ENCODE measurements around the gene DAB1.

Gene DAB1

DNA sequence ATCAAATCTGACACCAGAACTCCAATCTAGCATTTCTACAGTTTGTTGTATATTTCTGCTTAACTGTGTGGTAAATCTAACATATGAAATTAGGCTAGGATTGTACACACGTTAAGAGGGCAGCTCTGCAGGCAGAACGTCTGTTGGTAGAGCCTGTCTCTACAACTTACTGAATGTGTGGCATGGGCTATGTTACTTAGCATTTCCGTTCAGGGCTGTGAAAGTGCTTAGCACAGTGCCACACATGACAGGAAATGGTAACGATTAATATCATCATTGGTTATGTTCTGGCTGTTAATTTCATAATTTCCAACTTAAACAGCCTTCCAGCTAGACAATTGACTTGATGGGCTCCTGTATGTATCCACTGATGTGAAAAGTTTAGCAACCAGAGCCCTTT lies 448.4 kb downstream of the DAB1 start:
- no peaks in the 10 kb centered on the region for H3K9me2 ChIP-seq (ENCODE audit: low read depth, low read length)
- H3K9ac ChIP-seq (ENCODE audit: low read length): no peak overlapping the region
- H3K4me2 ChIP-seq (ENCODE audit: low read length): no peak overlapping the region

DNA sequence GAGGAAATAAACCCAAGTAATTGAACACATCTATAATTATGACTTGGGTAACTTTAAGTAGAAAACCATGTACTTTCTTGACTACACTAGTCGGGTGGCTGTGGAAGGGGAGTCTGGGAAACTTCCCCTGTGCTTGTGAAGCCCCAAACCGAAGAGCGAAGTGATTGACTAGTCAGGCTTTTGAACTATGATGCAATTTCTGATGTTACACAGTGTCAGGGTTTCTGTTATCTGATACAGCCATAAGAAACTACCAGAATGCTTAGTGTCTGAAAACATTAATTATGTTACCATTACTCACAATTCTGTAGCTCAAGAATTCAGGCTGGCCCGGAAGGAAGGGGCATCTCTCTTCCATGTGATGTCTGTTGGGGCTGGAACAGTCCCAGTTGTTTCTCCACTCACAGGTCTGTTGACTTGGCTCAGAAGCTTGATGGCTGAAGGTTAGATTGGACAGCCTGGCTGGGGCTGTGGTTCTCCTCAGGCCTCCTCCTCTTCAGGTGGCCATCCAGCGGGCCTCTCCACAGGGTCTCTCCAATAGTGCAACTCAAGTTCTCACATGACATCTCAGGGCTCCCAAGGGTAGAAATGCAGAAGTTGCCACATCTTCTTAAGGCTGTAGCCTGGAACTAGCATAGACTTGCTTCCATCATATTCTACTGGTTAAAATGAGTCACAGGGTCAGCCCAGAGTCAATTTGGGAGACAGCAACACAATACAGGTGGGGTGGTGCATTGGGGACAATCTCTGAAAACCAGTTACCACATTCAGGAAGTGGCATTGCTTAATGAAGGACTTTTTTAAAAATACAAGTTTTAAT lies 449.7 kb downstream of the DAB1 start:
- TF ChIP-seq, protein P1, sequence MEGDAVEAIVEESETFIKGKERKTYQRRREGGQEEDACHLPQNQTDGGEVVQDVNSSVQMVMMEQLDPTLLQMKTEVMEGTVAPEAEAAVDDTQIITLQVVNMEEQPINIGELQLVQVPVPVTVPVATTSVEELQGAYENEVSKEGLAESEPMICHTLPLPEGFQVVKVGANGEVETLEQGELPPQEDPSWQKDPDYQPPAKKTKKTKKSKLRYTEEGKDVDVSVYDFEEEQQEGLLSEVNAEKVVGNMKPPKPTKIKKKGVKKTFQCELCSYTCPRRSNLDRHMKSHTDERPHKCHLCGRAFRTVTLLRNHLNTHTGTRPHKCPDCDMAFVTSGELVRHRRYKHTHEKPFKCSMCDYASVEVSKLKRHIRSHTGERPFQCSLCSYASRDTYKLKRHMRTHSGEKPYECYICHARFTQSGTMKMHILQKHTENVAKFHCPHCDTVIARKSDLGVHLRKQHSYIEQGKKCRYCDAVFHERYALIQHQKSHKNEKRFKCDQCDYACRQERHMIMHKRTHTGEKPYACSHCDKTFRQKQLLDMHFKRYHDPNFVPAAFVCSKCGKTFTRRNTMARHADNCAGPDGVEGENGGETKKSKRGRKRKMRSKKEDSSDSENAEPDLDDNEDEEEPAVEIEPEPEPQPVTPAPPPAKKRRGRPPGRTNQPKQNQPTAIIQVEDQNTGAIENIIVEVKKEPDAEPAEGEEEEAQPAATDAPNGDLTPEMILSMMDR (IDR thresholded peaks at IDR 0.05; ENCODE audit: low read length): no peak
- no peak for TF ChIP-seq EZH2 (IDR thresholded peaks at IDR 0.05; ENCODE audit: borderline replicate concordance, low read length)
- H3F3A ChIP-seq (ENCODE audit: insufficient read depth, low read length): no peaks in the 10 kb centered on the region

More for the DNA sequence above, 448.4 kb downstream of the DAB1 start:
- H2AFZ ChIP-seq (ENCODE audit: low read length): no peak overlapping the region
- no peak overlapping the region for H3K4me3 ChIP-seq (ENCODE audit: low read depth, low read length, poor library complexity, severe bottlenecking)
- TF ChIP-seq, protein P1 (IDR thresholded peaks at IDR 0.05; ENCODE audit: low read length): no peak
- TF ChIP-seq EZH2 (IDR thresholded peaks at IDR 0.05; ENCODE audit: borderline replicate concordance, low read length): no peak
- H3K36me3 ChIP-seq (ENCODE audit: insufficient read depth, low read length): no peaks in the 10 kb centered on the region
- no peaks in the 10 kb centered on the region for H3K79me2 ChIP-seq (ENCODE audit: insufficient read depth, low read length)
- H3K9me3 ChIP-seq (ENCODE audit: low read length): no peaks in the 10 kb centered on the region
- H3F3A ChIP-seq (ENCODE audit: insufficient read depth, low read length): no peaks in the 10 kb centered on the region
- H3K27ac ChIP-seq (ENCODE audit: low read depth, low read length, poor library complexity, severe bottlenecking): no peak overlapping the region
- no peaks in the 10 kb centered on the region for H4K20me1 ChIP-seq (ENCODE audit: insufficient read depth, low read length)
- no peaks in the 10 kb centered on the region for H3K4me1 ChIP-seq (ENCODE audit: insufficient read depth, low read length, severe bottlenecking)
- H3K27me3 ChIP-seq (ENCODE audit: insufficient read depth, low read length): no peaks in the 10 kb centered on the region

DNA sequence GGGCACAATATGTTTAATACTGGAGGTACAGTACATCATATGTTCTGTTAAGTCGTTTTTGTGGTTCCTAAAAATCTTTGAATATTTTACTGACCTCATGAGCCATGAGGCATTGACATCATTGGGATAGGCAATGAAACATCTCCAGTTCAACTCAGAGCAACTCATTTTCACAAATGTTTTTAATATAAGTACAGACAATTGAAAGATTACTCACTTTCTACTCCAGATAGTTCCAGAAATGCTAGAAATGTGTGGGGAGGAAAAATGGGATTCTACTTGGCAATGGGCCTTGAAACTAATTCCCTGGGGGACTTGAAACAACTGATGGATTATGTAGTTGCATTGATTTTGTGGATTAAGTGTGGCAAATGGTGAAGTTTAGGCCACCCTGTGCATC lies 450.9 kb downstream of the DAB1 start:
- H3K4me2 ChIP-seq (ENCODE audit: low read length): no peak overlapping the region
- no peak overlapping the region for H3K9ac ChIP-seq (ENCODE audit: low read length)
- no peaks in the 10 kb centered on the region for H3K9me3 ChIP-seq (ENCODE audit: low read length)
- no peaks in the 10 kb centered on the region for H3K9me2 ChIP-seq (ENCODE audit: low read depth, low read length)
- no peaks in the 10 kb centered on the region for H3K36me3 ChIP-seq (ENCODE audit: insufficient read depth, low read length)
- H3F3A ChIP-seq (ENCODE audit: insufficient read depth, low read length): no peaks in the 10 kb centered on the region
- no peak for TF ChIP-seq EZH2 (IDR thresholded peaks at IDR 0.05; ENCODE audit: borderline replicate concordance, low read length)
- TF ChIP-seq, protein P1 (IDR thresholded peaks at IDR 0.05; ENCODE audit: low read length): no peak
- H2AFZ ChIP-seq (ENCODE audit: low read length): no peak overlapping the region
- H3K27ac ChIP-seq (ENCODE audit: low read depth, low read length, poor library complexity, severe bottlenecking): no peak overlapping the region
- H3K4me3 ChIP-seq (ENCODE audit: low read depth, low read length, poor library complexity, severe bottlenecking): no peak overlapping the region
- H3K27me3 ChIP-seq (ENCODE audit: insufficient read depth, low read length): no peaks in the 10 kb centered on the region
- H3K79me2 ChIP-seq (ENCODE audit: insufficient read depth, low read length): no peaks in the 10 kb centered on the region
- H3K4me1 ChIP-seq (ENCODE audit: insufficient read depth, low read length, severe bottlenecking): no peaks in the 10 kb centered on the region
- H4K20me1 ChIP-seq (ENCODE audit: insufficient read depth, low read length): no peaks in the 10 kb centered on the region

More for the DNA sequence above, 449.7 kb downstream of the DAB1 start:
- H3K9ac ChIP-seq (ENCODE audit: low read length): no peak overlapping the region
- no peaks in the 10 kb centered on the region for H3K9me2 ChIP-seq (ENCODE audit: low read depth, low read length)
- no peaks in the 10 kb centered on the region for H3K27me3 ChIP-seq (ENCODE audit: insufficient read depth, low read length)
- H4K20me1 ChIP-seq (ENCODE audit: insufficient read depth, low read length): no peaks in the 10 kb centered on the region
- H3K27ac ChIP-seq (ENCODE audit: low read depth, low read length, poor library complexity, severe bottlenecking): no peak overlapping the region
- no peaks in the 10 kb centered on the region for H3K4me1 ChIP-seq (ENCODE audit: insufficient read depth, low read length, severe bottlenecking)
- no peaks in the 10 kb centered on the region for H3K79me2 ChIP-seq (ENCODE audit: insufficient read depth, low read length)
- no peaks in the 10 kb centered on the region for H3K36me3 ChIP-seq (ENCODE audit: insufficient read depth, low read length)
- H3K4me3 ChIP-seq (ENCODE audit: low read depth, low read length, poor library complexity, severe bottlenecking): no peak overlapping the region
- H3K9me3 ChIP-seq (ENCODE audit: low read length): no peaks in the 10 kb centered on the region
- H2AFZ ChIP-seq (ENCODE audit: low read length): no peak overlapping the region
- no peak overlapping the region for H3K4me2 ChIP-seq (ENCODE audit: low read length)

All from OCI-LY1 (cell line).